Measurements from ENCODE around the gene ABCD2. TPM values are rescaled to one million over a fixed set of nuclear protein-coding genes. Genes with fewer than 3 reads are reported as not detected.
"Not testable (repeated sequence)": the region's sequence is repeated elsewhere in the genome, so short reads cannot be mapped to it uniquely, and the experiment has no call there.

ABCD2 gene
- total and polyA plus RNA-seq, 4 donors: under 0.01 to 0.25 (median 0.05) TPM; not detected in 1

DNA sequence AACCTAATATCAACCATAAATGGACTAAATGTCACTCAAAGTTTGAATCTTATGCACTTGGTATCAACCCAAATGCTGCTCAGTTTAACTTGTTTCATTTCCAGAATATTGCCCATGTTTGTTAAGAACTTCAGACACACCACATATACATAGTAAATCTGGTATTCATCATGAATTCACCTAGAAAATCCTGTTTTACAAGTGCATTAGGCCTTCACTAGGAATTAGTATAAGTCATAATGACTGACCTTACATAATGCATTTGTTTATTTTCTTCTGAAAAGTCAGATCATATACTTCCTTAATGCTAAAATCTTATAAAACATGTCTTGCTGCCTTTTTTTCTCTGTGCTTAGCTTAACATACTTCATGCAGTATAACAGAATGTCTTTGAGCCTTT, 66.1 kb downstream of the ABCD2 start:
- Histone ChIP-seq H3K27ac (ENCODE audit: low read depth in 1 of 2, low read length in 2 of 2) (no peak overlapping the region), H3K36me3 (ENCODE audit: control insufficient read depth in 4 of 4, insufficient read depth in 3 of 4, low read depth in 1 of 4, low read length in 3 of 4) (no peaks in the 10 kb centered on the region), H3K9ac (ENCODE audit: low read depth in 1 of 2, low read length in 2 of 2) (no peak overlapping the region), H3K4me1 (ENCODE audit: control insufficient read depth in 4 of 4, insufficient read depth in 4 of 4, low read length in 3 of 4) (no peaks in the 10 kb centered on the region), H3K9me3 (ENCODE audit: control insufficient read depth in 4 of 4, low read length in 3 of 4) (peaks cover 0 to 4% (median 3%) of the 10 kb centered on the region in 4 donors), H3K4me3 (ENCODE audit: low read depth in 1 of 3, low read length in 3 of 3) (no peak overlapping the region), H3K27me3 (ENCODE audit: control insufficient read depth in 4 of 4, insufficient read depth in 4 of 4, low read length in 3 of 4) (no peaks in the 10 kb centered on the region)
- no peak for DNase-seq (ENCODE audit: low spot score)
- TF ChIP-seq FOXA1 (IDR thresholded peaks at IDR 0.05) (no peak), RAD21 (IDR thresholded peaks at IDR 0.05) (no peak), RXRA (IDR thresholded peaks at IDR 0.05) (no peak), FOXA2 (IDR thresholded peaks at IDR 0.05) (no peak), EGR1 (IDR thresholded peaks at IDR 0.05; ENCODE audit: low read depth in 2 of 2) (no peak), SP1 (IDR thresholded peaks at IDR 0.05) (no peak), TAF1 (conservative IDR thresholded peaks at IDR 0.05) (no peak)
- TF ChIP-seq, protein P1, sequence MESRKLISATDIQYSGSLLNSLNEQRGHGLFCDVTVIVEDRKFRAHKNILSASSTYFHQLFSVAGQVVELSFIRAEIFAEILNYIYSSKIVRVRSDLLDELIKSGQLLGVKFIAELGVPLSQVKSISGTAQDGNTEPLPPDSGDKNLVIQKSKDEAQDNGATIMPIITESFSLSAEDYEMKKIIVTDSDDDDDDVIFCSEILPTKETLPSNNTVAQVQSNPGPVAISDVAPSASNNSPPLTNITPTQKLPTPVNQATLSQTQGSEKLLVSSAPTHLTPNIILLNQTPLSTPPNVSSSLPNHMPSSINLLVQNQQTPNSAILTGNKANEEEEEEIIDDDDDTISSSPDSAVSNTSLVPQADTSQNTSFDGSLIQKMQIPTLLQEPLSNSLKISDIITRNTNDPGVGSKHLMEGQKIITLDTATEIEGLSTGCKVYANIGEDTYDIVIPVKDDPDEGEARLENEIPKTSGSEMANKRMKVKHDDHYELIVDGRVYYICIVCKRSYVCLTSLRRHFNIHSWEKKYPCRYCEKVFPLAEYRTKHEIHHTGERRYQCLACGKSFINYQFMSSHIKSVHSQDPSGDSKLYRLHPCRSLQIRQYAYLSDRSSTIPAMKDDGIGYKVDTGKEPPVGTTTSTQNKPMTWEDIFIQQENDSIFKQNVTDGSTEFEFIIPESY (IDR thresholded peaks at IDR 0.05): no peak
- TF ChIP-seq, protein P2, sequence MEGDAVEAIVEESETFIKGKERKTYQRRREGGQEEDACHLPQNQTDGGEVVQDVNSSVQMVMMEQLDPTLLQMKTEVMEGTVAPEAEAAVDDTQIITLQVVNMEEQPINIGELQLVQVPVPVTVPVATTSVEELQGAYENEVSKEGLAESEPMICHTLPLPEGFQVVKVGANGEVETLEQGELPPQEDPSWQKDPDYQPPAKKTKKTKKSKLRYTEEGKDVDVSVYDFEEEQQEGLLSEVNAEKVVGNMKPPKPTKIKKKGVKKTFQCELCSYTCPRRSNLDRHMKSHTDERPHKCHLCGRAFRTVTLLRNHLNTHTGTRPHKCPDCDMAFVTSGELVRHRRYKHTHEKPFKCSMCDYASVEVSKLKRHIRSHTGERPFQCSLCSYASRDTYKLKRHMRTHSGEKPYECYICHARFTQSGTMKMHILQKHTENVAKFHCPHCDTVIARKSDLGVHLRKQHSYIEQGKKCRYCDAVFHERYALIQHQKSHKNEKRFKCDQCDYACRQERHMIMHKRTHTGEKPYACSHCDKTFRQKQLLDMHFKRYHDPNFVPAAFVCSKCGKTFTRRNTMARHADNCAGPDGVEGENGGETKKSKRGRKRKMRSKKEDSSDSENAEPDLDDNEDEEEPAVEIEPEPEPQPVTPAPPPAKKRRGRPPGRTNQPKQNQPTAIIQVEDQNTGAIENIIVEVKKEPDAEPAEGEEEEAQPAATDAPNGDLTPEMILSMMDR (IDR thresholded peaks at IDR 0.05; ENCODE audit: low read depth, low read length, missing input control): no peak

DNA sequence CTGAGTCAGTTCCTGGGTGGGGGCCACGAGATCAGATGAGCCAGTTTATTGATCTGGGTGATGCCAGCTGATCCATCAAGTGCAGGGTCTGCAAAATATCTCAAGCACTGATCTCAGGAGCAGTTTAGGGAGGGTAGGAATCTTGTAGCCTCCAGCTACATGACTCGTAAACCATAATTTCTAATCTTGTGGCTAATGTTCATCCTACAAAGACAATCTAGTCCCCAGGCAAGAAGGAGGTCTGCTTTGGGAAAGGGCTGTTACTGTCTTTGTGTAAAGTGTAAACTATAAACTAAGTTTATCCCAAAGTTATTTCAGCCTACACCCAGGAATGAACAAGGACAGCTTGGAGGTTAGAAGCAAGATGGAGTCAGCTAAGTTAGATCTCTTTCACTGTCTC, 75.4 kb downstream of the ABCD2 start:
- WGBS: 70% methylated on average over 2 of the region's 2 CpGs
- H3K4me1 ChIP-seq (ENCODE audit: control insufficient read depth in 4 of 4, insufficient read depth in 4 of 4, low read length in 3 of 4); H3K4me3 ChIP-seq (ENCODE audit: low read depth in 1 of 3, low read length in 3 of 3); DNase-seq (ENCODE audit: low spot score); H3K27ac ChIP-seq (ENCODE audit: low read depth in 1 of 2, low read length in 2 of 2); H3K9me3 ChIP-seq (ENCODE audit: control insufficient read depth in 4 of 4, low read length in 3 of 4); H3K36me3 ChIP-seq (ENCODE audit: control insufficient read depth in 4 of 4, insufficient read depth in 3 of 4, low read depth in 1 of 4, low read length in 3 of 4); H3K9ac ChIP-seq (ENCODE audit: low read depth in 1 of 2, low read length in 2 of 2); H3K27me3 ChIP-seq (ENCODE audit: control insufficient read depth in 4 of 4, insufficient read depth in 4 of 4, low read length in 3 of 4): not testable (repeated sequence)

DNA sequence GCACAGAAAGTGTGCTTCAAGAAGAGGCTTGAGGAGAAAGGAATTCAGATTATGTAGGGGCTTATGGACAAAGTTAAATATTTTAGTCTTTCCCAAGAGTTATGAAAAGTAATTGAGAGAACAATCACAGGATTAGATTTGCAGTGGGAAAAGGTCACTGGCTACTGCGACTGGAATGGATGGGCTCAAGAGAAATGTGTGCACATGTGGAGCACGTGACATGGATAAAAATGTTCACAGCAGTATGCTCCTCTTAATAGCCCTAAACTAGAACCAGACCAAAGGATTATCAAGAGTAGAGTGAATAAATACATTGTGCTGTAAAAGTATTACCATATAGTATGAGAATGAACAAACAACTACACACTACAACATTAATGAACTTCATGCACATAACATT, 78.1 kb downstream of the ABCD2 start:
- Histone ChIP-seq H3K4me3 (ENCODE audit: low read depth in 1 of 3, low read length in 3 of 3) (no peak overlapping the region), H3K27ac (ENCODE audit: low read depth in 1 of 2, low read length in 2 of 2) (no peak overlapping the region), H3K9me3 (ENCODE audit: control insufficient read depth in 4 of 4, low read length in 3 of 4) (no peaks in the 10 kb centered on the region), H3K4me1 (ENCODE audit: control insufficient read depth in 4 of 4, insufficient read depth in 4 of 4, low read length in 3 of 4) (no peaks in the 10 kb centered on the region), H3K9ac (ENCODE audit: low read depth in 1 of 2, low read length in 2 of 2) (no peak overlapping the region), H3K27me3 (ENCODE audit: control insufficient read depth in 4 of 4, insufficient read depth in 4 of 4, low read length in 3 of 4) (no peaks in the 10 kb centered on the region), H3K36me3 (ENCODE audit: control insufficient read depth in 4 of 4, insufficient read depth in 3 of 4, low read depth in 1 of 4, low read length in 3 of 4) (no peaks in the 10 kb centered on the region)
- no peak for DNase-seq (ENCODE audit: low spot score)
- WGBS: 86% methylated on average over 2 of the region's 2 CpGs
- TF ChIP-seq, protein P2 (IDR thresholded peaks at IDR 0.05; ENCODE audit: low read depth, low read length, missing input control): no peak
- TF ChIP-seq, protein P1 (IDR thresholded peaks at IDR 0.05): no peak
- TF ChIP-seq SP1 (IDR thresholded peaks at IDR 0.05) (no peak), RAD21 (IDR thresholded peaks at IDR 0.05) (no peak), JUND (IDR thresholded peaks at IDR 0.05) (no peak), EGR1 (IDR thresholded peaks at IDR 0.05; ENCODE audit: low read depth in 2 of 2) (no peak)
- TF ChIP-seq, protein P3, sequence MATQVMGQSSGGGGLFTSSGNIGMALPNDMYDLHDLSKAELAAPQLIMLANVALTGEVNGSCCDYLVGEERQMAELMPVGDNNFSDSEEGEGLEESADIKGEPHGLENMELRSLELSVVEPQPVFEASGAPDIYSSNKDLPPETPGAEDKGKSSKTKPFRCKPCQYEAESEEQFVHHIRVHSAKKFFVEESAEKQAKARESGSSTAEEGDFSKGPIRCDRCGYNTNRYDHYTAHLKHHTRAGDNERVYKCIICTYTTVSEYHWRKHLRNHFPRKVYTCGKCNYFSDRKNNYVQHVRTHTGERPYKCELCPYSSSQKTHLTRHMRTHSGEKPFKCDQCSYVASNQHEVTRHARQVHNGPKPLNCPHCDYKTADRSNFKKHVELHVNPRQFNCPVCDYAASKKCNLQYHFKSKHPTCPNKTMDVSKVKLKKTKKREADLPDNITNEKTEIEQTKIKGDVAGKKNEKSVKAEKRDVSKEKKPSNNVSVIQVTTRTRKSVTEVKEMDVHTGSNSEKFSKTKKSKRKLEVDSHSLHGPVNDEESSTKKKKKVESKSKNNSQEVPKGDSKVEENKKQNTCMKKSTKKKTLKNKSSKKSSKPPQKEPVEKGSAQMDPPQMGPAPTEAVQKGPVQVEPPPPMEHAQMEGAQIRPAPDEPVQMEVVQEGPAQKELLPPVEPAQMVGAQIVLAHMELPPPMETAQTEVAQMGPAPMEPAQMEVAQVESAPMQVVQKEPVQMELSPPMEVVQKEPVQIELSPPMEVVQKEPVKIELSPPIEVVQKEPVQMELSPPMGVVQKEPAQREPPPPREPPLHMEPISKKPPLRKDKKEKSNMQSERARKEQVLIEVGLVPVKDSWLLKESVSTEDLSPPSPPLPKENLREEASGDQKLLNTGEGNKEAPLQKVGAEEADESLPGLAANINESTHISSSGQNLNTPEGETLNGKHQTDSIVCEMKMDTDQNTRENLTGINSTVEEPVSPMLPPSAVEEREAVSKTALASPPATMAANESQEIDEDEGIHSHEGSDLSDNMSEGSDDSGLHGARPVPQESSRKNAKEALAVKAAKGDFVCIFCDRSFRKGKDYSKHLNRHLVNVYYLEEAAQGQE (IDR thresholded peaks at IDR 0.05): no peak

All from liver (tissue), 9 donors.